Adipocyte (in vitro differentiated cells): ENCODE data around the gene FAM227B.
"Not testable (repeated sequence)": the region's sequence is repeated elsewhere in the genome, so short reads cannot be mapped to it uniquely, and the experiment has no call there.

Source experiments
- DNase-seq: peaks from one replicate; pipeline ENCODE4 v3.0.0-alpha.2; 2015; ENCODE audit warnings: low read depth
- H3K27me3 ChIP-seq: replicated peaks from 2 replicates; pipeline ENCODE4 v1.7.0; 2013; ENCODE audit warnings: mild to moderate bottlenecking, low read length, moderate library complexity; ENCODE audit not compliant: control insufficient read depth, insufficient read depth
- H3K36me3 ChIP-seq: 2 replicates; pipeline ENCODE4 v1.7.0; 2013; ENCODE audit warnings: low read length, mild to moderate bottlenecking, moderate library complexity; ENCODE audit not compliant: control insufficient read depth, insufficient read depth, severe bottlenecking
- H3K4me1 ChIP-seq: 2 replicates; pipeline ENCODE4 v1.7.0; 2013; ENCODE audit warnings: mild to moderate bottlenecking, low read length, moderate library complexity; ENCODE audit not compliant: control insufficient read depth, insufficient read depth
- H3K4me3 ChIP-seq: 2 replicates; pipeline ENCODE4 v1.7.0; 2013; ENCODE audit warnings: mild to moderate bottlenecking, low read length, moderate library complexity
- H3K9ac ChIP-seq: 2 replicates; pipeline ENCODE4 v1.7.0; 2013; ENCODE audit warnings: mild to moderate bottlenecking, low read length, moderate library complexity
- H3K9me3 ChIP-seq: 2 replicates; pipeline ENCODE4 v1.7.0; 2013; ENCODE audit warnings: mild to moderate bottlenecking, low read length, moderate library complexity; ENCODE audit not compliant: control insufficient read depth

Gene FAM227B

GRCh38 chr15:49492830-49493229 lies 127.8 kb downstream of the FAM227B start:
- peaks cover 73% of the 10 kb centered on the region for H3K4me1 ChIP-seq
- no peak overlapping the region for H3K9ac ChIP-seq
- H3K36me3 ChIP-seq, result no peaks in the 10 kb centered on the region
- no peaks in the 10 kb centered on the region for H3K27me3 ChIP-seq
- no peaks in the 10 kb centered on the region for H3K9me3 ChIP-seq
- DNase-seq, result peak; percentile 79
- H3K4me3 ChIP-seq, result no peak overlapping the region

GRCh38 chr15:49492151-49492550 lies 128.5 kb downstream of the FAM227B start:
- H3K27me3 ChIP-seq, result no peaks in the 10 kb centered on the region
- no peak overlapping the region for H3K4me3 ChIP-seq
- no peaks in the 10 kb centered on the region for H3K36me3 ChIP-seq
- H3K9ac ChIP-seq, result peak overlapping the region; percentile 21
- DNase-seq, result peak; percentile 11
- H3K4me1 ChIP-seq, result peaks cover 69% of the 10 kb centered on the region
- H3K9me3 ChIP-seq, result no peaks in the 10 kb centered on the region

GRCh38 chr15:49490966-49491365 lies 129.7 kb downstream of the FAM227B start:
- Histone ChIP-seq H3K36me3 (no peaks in the 10 kb centered on the region), H3K4me1 (peaks cover 57% of the 10 kb centered on the region), H3K9ac (no peak overlapping the region), H3K4me3 (no peak overlapping the region), H3K9me3 (no peaks in the 10 kb centered on the region), H3K27me3 (no peaks in the 10 kb centered on the region)
- peak; percentile 72 for DNase-seq

- not testable (repeated sequence) for H3K4me3 ChIP-seq, H3K36me3 ChIP-seq, H3K27me3 ChIP-seq, H3K9ac ChIP-seq, H3K9me3 ChIP-seq
- DNase-seq, result peak; percentile 82
- H3K4me1 ChIP-seq, result peaks cover 12% of the 10 kb centered on the region
Observed at GRCh38 chr15:49485401-49485800, 135.2 kb downstream of the FAM227B start.

- H3K36me3 ChIP-seq, result peaks cover 13% of the 10 kb centered on the region
- not testable (repeated sequence) for H3K27me3 ChIP-seq, H3K9me3 ChIP-seq, H3K4me1 ChIP-seq, H3K4me3 ChIP-seq, DNase-seq, H3K9ac ChIP-seq
Observed at GRCh38 chr15:49478982-49479381, 141.6 kb downstream of the FAM227B start.

GRCh38 chr15:49478021-49478420 lies 142.6 kb downstream of the FAM227B start:
- H3K9ac ChIP-seq, DNase-seq, H3K27me3 ChIP-seq, H3K4me1 ChIP-seq, H3K36me3 ChIP-seq, H3K9me3 ChIP-seq, H3K4me3 ChIP-seq: not testable (repeated sequence)

- H3K27me3 ChIP-seq, result no peaks in the 10 kb centered on the region
- H3K4me1 ChIP-seq, result peaks cover 43% of the 10 kb centered on the region
- no peak overlapping the region for H3K4me3 ChIP-seq
- peaks cover 39% of the 10 kb centered on the region for H3K36me3 ChIP-seq
- no peaks in the 10 kb centered on the region for H3K9me3 ChIP-seq
- no peak for DNase-seq
- no peak overlapping the region for H3K9ac ChIP-seq
Observed at GRCh38 chr15:49473031-49473430, 147.6 kb downstream of the FAM227B start.

GRCh38 chr15:49472338-49472737 lies 148.3 kb downstream of the FAM227B start:
- no peak for DNase-seq

GRCh38 chr15:49471733-49472132 lies 148.9 kb downstream of the FAM227B start:
- DNase-seq, result no peak
- peaks cover 39% of the 10 kb centered on the region for H3K36me3 ChIP-seq
- H3K9ac ChIP-seq, result no peak overlapping the region
- no peaks in the 10 kb centered on the region for H3K9me3 ChIP-seq
- no peak overlapping the region for H3K4me3 ChIP-seq
- H3K4me1 ChIP-seq, result peaks cover 56% of the 10 kb centered on the region
- H3K27me3 ChIP-seq, result no peaks in the 10 kb centered on the region

More at GRCh38 chr15:49472338-49472737, 148.3 kb downstream of the FAM227B start:
- peak overlapping the region; percentile 22 for H3K9ac ChIP-seq
- no peaks in the 10 kb centered on the region for H3K9me3 ChIP-seq
- peaks cover 50% of the 10 kb centered on the region for H3K4me1 ChIP-seq
- no peak overlapping the region for H3K4me3 ChIP-seq
- no peaks in the 10 kb centered on the region for H3K27me3 ChIP-seq
- peaks cover 39% of the 10 kb centered on the region for H3K36me3 ChIP-seq

- peaks cover 61% of the 10 kb centered on the region for H3K4me1 ChIP-seq
- not testable (repeated sequence) for H3K27me3 ChIP-seq, DNase-seq, H3K9me3 ChIP-seq, H3K4me3 ChIP-seq, H3K9ac ChIP-seq
- H3K36me3 ChIP-seq, result peaks cover 39% of the 10 kb centered on the region
Observed at GRCh38 chr15:49471248-49471647, 149.4 kb downstream of the FAM227B start.

GRCh38 chr15:49468481-49468839 lies 152.2 kb downstream of the FAM227B start:
- H3K9me3 ChIP-seq, result no peaks in the 10 kb centered on the region
- peak; percentile 76 for DNase-seq
- H3K4me3 ChIP-seq, result peak overlapping the region; percentile 73
- peak overlapping the region; percentile 86 for H3K9ac ChIP-seq
- no peaks in the 10 kb centered on the region for H3K27me3 ChIP-seq
- H3K4me1 ChIP-seq, result peaks cover 88% of the 10 kb centered on the region
- peaks cover 40% of the 10 kb centered on the region for H3K36me3 ChIP-seq

GRCh38 chr15:49467746-49468480 lies 152.7 kb downstream of the FAM227B start:
- H3K4me3 ChIP-seq, result peak overlapping the region; percentile 73
- H3K36me3 ChIP-seq, result peaks cover 42% of the 10 kb centered on the region
- H3K9me3 ChIP-seq, result no peaks in the 10 kb centered on the region
- H3K27me3 ChIP-seq, result no peaks in the 10 kb centered on the region
- peak; percentile 59 for DNase-seq
- peaks cover 87% of the 10 kb centered on the region for H3K4me1 ChIP-seq
- H3K9ac ChIP-seq, result peak overlapping the region; percentile 86
